ENCODE measurements around the gene ZNF740.

The ZNF740 gene

GRCh38 chr12:53227836-53228235 is 47.3 kb downstream of the ZNF740 start:
- FAIRE-seq = no peak

GRCh38 chr12:53229454-53229853 is 48.9 kb downstream of the ZNF740 start:
- FAIRE-seq = no peak

GRCh38 chr12:53230108-53230845 is 49.8 kb downstream of the ZNF740 start:
- no peak for FAIRE-seq

- FAIRE-seq = no peak
These were observed 51.1 kb downstream of the ZNF740 start for GRCh38 chr12:53231671-53231920.

GRCh38 chr12:53231921-53232645 is 51.6 kb downstream of the ZNF740 start, which contains the start of gene RARG:
Gene RARG, minus strand, starts transcription at chr12:53232209. Its CDS starts 4,664 bp downstream, at chr12:53227545.
- FAIRE-seq = no peak

GRCh38 chr12:53232646-53233461 is 52.3 kb downstream of the ZNF740 start:
- FAIRE-seq = no peak

GRCh38 chr12:53233671-53234121 is 53.2 kb downstream of the ZNF740 start:
- FAIRE-seq = no peak

GRCh38 chr12:53234271-53234914 is 53.9 kb downstream of the ZNF740 start:
- no peak for FAIRE-seq

GRCh38 chr12:53235164-53235563 is 54.6 kb downstream of the ZNF740 start:
- FAIRE-seq = no peak

GRCh38 chr12:53235742-53236442 is 55.4 kb downstream of the ZNF740 start:
- no peak for FAIRE-seq

GRCh38 chr12:53236443-53237111 is 56.1 kb downstream of the ZNF740 start:
- no peak for FAIRE-seq

GRCh38 chr12:53239643-53240258 is 59.2 kb downstream of the ZNF740 start:
- FAIRE-seq = no peak

GRCh38 chr12:53241623-53242412 is 61.3 kb downstream of the ZNF740 start:
- no peak for FAIRE-seq

GRCh38 chr12:53244337-53244736 is 63.8 kb downstream of the ZNF740 start:
- no peak for FAIRE-seq

Measured in G401.6 (cell line).